ENCODE data around the gene GASK1A.

DNA sequence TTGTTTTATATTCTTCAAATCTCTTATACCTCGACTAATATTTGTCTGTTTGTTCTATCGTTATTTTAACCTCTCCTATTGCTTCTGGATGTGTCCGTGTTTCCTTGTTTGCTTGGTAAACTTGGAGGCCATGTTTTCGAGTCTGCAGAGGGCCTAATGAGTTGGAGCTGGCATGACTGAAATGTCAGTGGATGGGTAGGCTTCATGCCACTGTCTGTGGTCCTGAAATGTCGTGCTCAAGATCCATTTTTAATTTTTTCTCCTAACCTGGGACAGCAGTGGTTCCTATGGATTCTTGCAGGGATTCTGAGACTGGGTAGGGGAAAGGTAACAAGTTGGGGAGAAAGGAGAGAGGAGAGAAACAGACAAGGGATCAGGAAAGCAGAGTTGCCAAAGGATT, 18.8 kb upstream of the GASK1A start:
- TF ChIP-seq CTCF (conservative IDR thresholded peaks at IDR 0.05) (no peak), EZH2 (IDR thresholded peaks at IDR 0.05; ENCODE audit: low read depth) (no peak)

Data from PC-9 (cell line).